HepG2 (cell line): ENCODE data around the gene CLDN7. TPM values are rescaled to one million over a fixed set of nuclear protein-coding genes. Genes with fewer than 3 reads are reported as not detected.
A peak's percentile ranks its signal among the peaks of the same experiment; 100 is the strongest.

Experiments used
- CBX5 ChIP-seq: sonication (generic); formaldehyde crosslinking; IDR thresholded peaks from 2 replicates; pipeline ENCODE4 v1.4.0; 2020; ENCODE audit warnings: missing genetic modification reagents, borderline replicate concordance
- CCDC6 ChIP-seq: sonication (generic); formaldehyde crosslinking; IDR thresholded peaks from 2 replicates; pipeline ENCODE4 v1.8.1; 2022; ENCODE audit warnings: mild to moderate bottlenecking, missing genetic modification reagents, moderate library complexity
- HNF1B ChIP-seq: sonication (generic); formaldehyde crosslinking; IDR thresholded peaks from 2 replicates; pipeline ENCODE4 v1.5.1; 2020; ENCODE audit warnings: mild to moderate bottlenecking, moderate library complexity, missing genetic modification reagents
- HOXD1 ChIP-seq: sonication (generic); formaldehyde crosslinking; IDR thresholded peaks from 2 replicates; pipeline ENCODE4 v1.5.0; 2020; ENCODE audit warnings: missing genetic modification reagents
- KAT2B ChIP-seq: fragments of 150-350 bp; IDR thresholded peaks from 2 replicates; pipeline ENCODE4 v1.6.1; 2014; ENCODE audit warnings: low read depth, low read length, borderline replicate concordance
- MAZ ChIP-seq, 2 experiments: sonication (generic) in 1 of 2; formaldehyde crosslinking in 1 of 2; IDR thresholded peaks; 2 replicates each; pipeline versions ENCODE4 v1.5.0 to v1.6.1; 2012 to 2020; ENCODE audit warnings: low read depth in 2 of 2, mild to moderate bottlenecking in 2 of 2, borderline replicate concordance in 1 of 2, improper control_type of control experiment in 1 of 2, low read length in 1 of 2, missing genetic modification reagents in 1 of 2, moderate library complexity in 1 of 2
- MEIS1 ChIP-seq: sonication (generic); formaldehyde crosslinking; IDR thresholded peaks from 2 replicates; pipeline ENCODE4 v1.9.0; 2021; ENCODE audit warnings: mild to moderate bottlenecking, missing genetic modification reagents, moderate library complexity, borderline replicate concordance
- NFKB2 ChIP-seq: sonication (generic); formaldehyde crosslinking; IDR thresholded peaks from 2 replicates; pipeline ENCODE4 v1.4.0; 2020; ENCODE audit warnings: missing genetic modification reagents, borderline replicate concordance
- PRDM4 ChIP-seq: sonication (generic); formaldehyde crosslinking; IDR thresholded peaks from 2 replicates; pipeline ENCODE4 v1.9.0; 2021; ENCODE audit warnings: missing genetic modification reagents, borderline replicate concordance
- RARA ChIP-seq: IDR thresholded peaks from 2 replicates; pipeline ENCODE4 v1.6.1; 2016; ENCODE audit warnings: missing genetic modification reagents, missing compliant biosample characterization
- RBAK ChIP-seq: sonication (generic); formaldehyde crosslinking; IDR thresholded peaks from 2 replicates; pipeline ENCODE4 v1.5.1; 2020; ENCODE audit warnings: mild to moderate bottlenecking, missing genetic modification reagents
- RBFOX2 ChIP-seq: fragments of 200-400 bp; formaldehyde crosslinking; IDR thresholded peaks from 2 replicates; pipeline ENCODE4 v1.6.1; 2017; ENCODE audit warnings: low read depth, mild to moderate bottlenecking, low read length
- SMARCC2 ChIP-seq: fragments of 450-650 bp; IDR thresholded peaks from 2 replicates; pipeline ENCODE4 v1.6.1; 2017; ENCODE audit warnings: antibody characterized with exemption, mild to moderate bottlenecking
- XBP1 ChIP-seq: sonication (generic); formaldehyde crosslinking; IDR thresholded peaks from 2 replicates; pipeline ENCODE4 v1.5.0; 2020; ENCODE audit warnings: missing genetic modification reagents
- ZBTB25 ChIP-seq: IDR thresholded peaks from 2 replicates; pipeline ENCODE4 v1.6.1; 2018; ENCODE audit warnings: missing genetic modification reagents
- ZFP91 ChIP-seq: sonication (generic); formaldehyde crosslinking; IDR thresholded peaks from 2 replicates; pipeline ENCODE4 v1.9.0; 2022; ENCODE audit warnings: missing genetic modification reagents, mild to moderate bottlenecking, borderline replicate concordance
- ZNF3 ChIP-seq: IDR thresholded peaks from 2 replicates; pipeline ENCODE4 v1.7.0; 2017; ENCODE audit warnings: inconsistent platforms
- ZNF468 ChIP-seq: sonication (generic); formaldehyde crosslinking; IDR thresholded peaks from 2 replicates; pipeline ENCODE4 v1.8.0; 2022; ENCODE audit warnings: mild to moderate bottlenecking, moderate library complexity, missing genetic modification reagents
- ZNF660 ChIP-seq: sonication (generic); formaldehyde crosslinking; IDR thresholded peaks from 2 replicates; pipeline ENCODE4 v1.5.1; 2020; ENCODE audit warnings: mild to moderate bottlenecking, low read depth, missing genetic modification reagents, borderline replicate concordance
- polyA plus RNA-seq, 8 experiments: library from polyadenylated mRNA; depleted of rRNA in 3 of 8; stranded (reverse) in 7 of 8; unstranded in 1 of 8; fragments of >200 nt; fragmentation: Illumina TruSeq in 4 of 8; extraction: Trizol in 4 of 8; gene quantifications; 2 replicates each; pipeline versions ENCODE4 v1.2.1 to v1.2.3, GENCODE V29; 2011 to 2016; ENCODE audit warnings: low read depth in 4 of 8, missing spikeins in 1 of 8, mixed read lengths in 1 of 8; ENCODE audit not compliant: insufficient read depth in 1 of 8
- total RNA-seq, 5 experiments: library from RNA; depleted of rRNA; stranded (reverse); fragments of >200 nt; fragmentation: Illumina TruSeq; extraction: Trizol; gene quantifications; 2 replicates each; pipeline ENCODE4 v1.2.3, GENCODE V29; 2016; ENCODE audit warnings: low read depth in 1 of 5

CLDN7 gene
- total and polyA plus RNA-seq, 2 of the 13 experiments (the other 11 are each of a cell fraction or from before 2014, with no cell fraction given), result not detected

- no peak for TF ChIP-seq SMARCC2
- TF ChIP-seq HNF1B (CRISPR knock-in tag), result 0 out of 2 replicates have a peak, but pooled peaks have one; percentile 46
- no peak for TF ChIP-seq KAT2B
- no peak for TF ChIP-seq ZNF660
- TF ChIP-seq CBX5, result no peak
- TF ChIP-seq RBFOX2, result peak; percentile 56
- TF ChIP-seq XBP1 (CRISPR knock-in tag), result no peak
- peak; percentile 73 for TF ChIP-seq MAZ (IDR thresholded peaks at IDR 0.05; ENCODE audit: borderline replicate concordance, low read depth, low read length)
- TF ChIP-seq MAZ (CRISPR knock-in tag; IDR thresholded peaks at IDR 0.05; ENCODE audit: low read depth), result no peak
- TF ChIP-seq ZNF3 (CRISPR knock-in tag), result no peak
- TF ChIP-seq NFKB2 (CRISPR knock-in tag), result no peak
- no peak for TF ChIP-seq RARA (CRISPR knock-in tag)
- peak; percentile 75 for TF ChIP-seq ZFP91
- TF ChIP-seq MEIS1 (CRISPR knock-in tag), result no peak
- TF ChIP-seq HOXD1 (CRISPR knock-in tag), result no peak
- peak; percentile 5; the same call in 1 of the 2 replicates for TF ChIP-seq ZNF468 (CRISPR knock-in tag)
- no peak for TF ChIP-seq ZBTB25
- TF ChIP-seq RBAK (CRISPR knock-in tag), result no peak
- no peak; the same call in 1 of the 2 replicates for TF ChIP-seq CCDC6 (CRISPR knock-in tag)
- no peak for TF ChIP-seq PRDM4 (CRISPR knock-in tag)
These were observed 19.0 kb upstream of the CLDN7 start, which contains the start of gene SLC2A4 (continued) for GRCh38 chr17:7281074-7281952.
